GM12878 (cell line): ENCODE results near the gene SLC20A1. TPM values are rescaled to one million over a fixed set of nuclear protein-coding genes. Genes with fewer than 3 reads are reported as not detected.

Source experiments
- ATAC-seq: fragments of 200-7000 bp; cut with Tn5 transposase; 3 replicates; pipeline ENCODE4 v1.9.1; 2020; ENCODE audit warnings: mild to moderate bottlenecking, moderate library complexity
- BruUV-seq: library from RNA; stranded (reverse); fragments of 400-500 nt; replicated peaks from 2 replicates; lab custom pipeline; 2021; lab: Mats Ljungman, UMichigan
- CTCF ChIA-PET: fragments of 300-600 bp; sonication (Branson Sonifier 250); formaldehyde crosslinking; extraction: SDS; loops from one replicate; lab custom pipeline; 2021; ENCODE audit warnings: inconsistent platforms; lab: Yijun Ruan, JAX
- POLR2A ChIA-PET: fragments of 350-600 bp; formaldehyde crosslinking; extraction: SDS; loops from one replicate; lab custom pipeline; 2021; ENCODE audit warnings: inconsistent platforms; lab: Charles Lee
- RAD21 ChIA-PET: fragments of 300-600 bp; sonication (Branson Sonifier 250); formaldehyde crosslinking; loops from one replicate; lab custom pipeline; 2023; ENCODE audit warnings: antibody characterized with exemption; ENCODE audit not compliant: unreplicated experiment; lab: Charles Lee
- SMC1A ChIA-PET: fragments of 300-600 bp; sonication (Branson Sonifier 250); formaldehyde crosslinking; loops from one replicate; lab custom pipeline; 2023; ENCODE audit not compliant: unreplicated experiment, uncharacterized antibody; lab: Charles Lee
- DNase-seq: peaks from one replicate; pipeline ENCODE4 v3.0.0-alpha.2; 2011; ENCODE audit warnings: low read depth, low spot score
- FAIRE-seq: peaks from 3 replicates; lab custom pipeline; 2011; peaks lifted over from hg19 to GRCh38; lab: Jason Lieb, UNC
- H2AFZ ChIP-seq: 2 replicates; pipeline ENCODE4 v1.6.0; 2011; ENCODE audit warnings: low read depth, low read length, control low read depth; ENCODE audit not compliant: control insufficient read depth
- H3K27ac ChIP-seq: 2 replicates; pipeline ENCODE4 v1.5.1; 2011; ENCODE audit warnings: control low read depth; ENCODE audit not compliant: control insufficient read depth, insufficient read depth
- H3K27me3 ChIP-seq, 2 experiments: replicated peaks in 1 of 2; 2 replicates each; pipeline versions ENCODE4 v1.6.0 to v1.6.1; 2011; ENCODE audit warnings: low read length in 1 of 2; ENCODE audit not compliant: control insufficient read depth in 2 of 2, insufficient read depth in 2 of 2
- H3K36me3 ChIP-seq, 2 experiments: 2 replicates each; pipeline ENCODE4 v1.5.1; 2011; ENCODE audit warnings: low read length in 1 of 2; ENCODE audit not compliant: control insufficient read depth in 2 of 2, insufficient read depth in 2 of 2
- H3K4me1 ChIP-seq: 2 replicates; pipeline ENCODE4 v1.6.1; 2011; ENCODE audit warnings: mild to moderate bottlenecking, low read length, moderate library complexity, mixed read lengths; ENCODE audit not compliant: control insufficient read depth, insufficient read depth
- H3K4me2 ChIP-seq: 2 replicates; pipeline ENCODE4 v1.6.0; 2011; ENCODE audit warnings: control low read depth; ENCODE audit not compliant: control insufficient read depth, insufficient read depth
- H3K4me3 ChIP-seq: fragments of 200-600 bp; sonication (generic); 2 replicates; pipeline ENCODE4 v1.5.1; 2016
- H3K79me2 ChIP-seq: 2 replicates; pipeline ENCODE4 v1.6.0; 2011; ENCODE audit warnings: low read length; ENCODE audit not compliant: control insufficient read depth, insufficient read depth
- H3K9ac ChIP-seq: 2 replicates; pipeline ENCODE4 v1.8.0; 2011; ENCODE audit warnings: low read length, control low read depth, mixed read lengths; ENCODE audit not compliant: control insufficient read depth, insufficient read depth
- H3K9me3 ChIP-seq: replicated peaks from 3 replicates; pipeline ENCODE4 v1.5.1; 2011; ENCODE audit warnings: mild to moderate bottlenecking, low read length; ENCODE audit not compliant: control insufficient read depth, insufficient read depth
- H4K20me1 ChIP-seq: 2 replicates; pipeline ENCODE4 v1.6.0; 2011; ENCODE audit not compliant: control insufficient read depth, insufficient read depth
- ASH2L ChIP-seq: fragments of 300-600, 200-600 bp; sonication (generic); IDR thresholded peaks from 2 replicates; pipeline ENCODE4 v1.6.1; 2017; ENCODE audit warnings: low read depth, mild to moderate bottlenecking, borderline replicate concordance
- BHLHE40 ChIP-seq, 2 experiments: fragments of 450-650 bp in 1 of 2; IDR thresholded peaks; 2 replicates each; pipeline ENCODE4 v1.6.1; 2011 to 2017; ENCODE audit warnings: low read depth in 2 of 2, borderline replicate concordance in 1 of 2, improper control_type of control experiment in 1 of 2, low read length in 1 of 2, mild to moderate bottlenecking in 1 of 2
- DPF2 ChIP-seq: fragments of 450-650 bp; IDR thresholded peaks from 2 replicates; pipeline ENCODE4 v1.6.1; 2017; ENCODE audit warnings: mild to moderate bottlenecking
- E2F4 ChIP-seq: IDR thresholded peaks from 2 replicates; pipeline ENCODE4 v1.6.1; 2012; ENCODE audit warnings: low read depth, low read length, improper control_type of control experiment
- LARP7 ChIP-seq: fragments of 450-650 bp; IDR thresholded peaks from 2 replicates; pipeline ENCODE4 v1.6.1; 2017; ENCODE audit warnings: mild to moderate bottlenecking
- NKRF ChIP-seq: fragments of 450-650 bp; conservative IDR thresholded peaks from 2 replicates; pipeline ENCODE4 v1.6.1; 2017; ENCODE audit warnings: mild to moderate bottlenecking, moderate library complexity
- PAX5 ChIP-seq: IDR thresholded peaks from 2 replicates; pipeline ENCODE4 v1.6.1; 2011; ENCODE audit warnings: low read depth, low read length, borderline replicate concordance
- PBX3 ChIP-seq: IDR thresholded peaks from 2 replicates; pipeline ENCODE4 v1.6.1; 2011; ENCODE audit warnings: mild to moderate bottlenecking, low read depth, low read length, moderate library complexity; ENCODE audit not compliant: insufficient replicate concordance
- RB1 ChIP-seq: fragments of 450-650 bp; formaldehyde crosslinking; IDR thresholded peaks from 2 replicates; pipeline ENCODE4 v1.6.1; 2017; ENCODE audit warnings: mild to moderate bottlenecking, borderline replicate concordance
- RUNX3 ChIP-seq: IDR thresholded peaks from 2 replicates; pipeline ENCODE4 v1.6.1; 2012; ENCODE audit warnings: low read length, inconsistent platforms
- SIN3A ChIP-seq: IDR thresholded peaks from 2 replicates; pipeline ENCODE4 v1.6.1; 2012; ENCODE audit warnings: low read depth, low read length, improper control_type of control experiment
- SIX5 ChIP-seq: IDR thresholded peaks from 2 replicates; pipeline ENCODE4 v1.6.1; 2011; ENCODE audit warnings: mild to moderate bottlenecking, low read depth, low read length, moderate library complexity; ENCODE audit not compliant: severe bottlenecking
- SP1 ChIP-seq: IDR thresholded peaks from one replicate; pipeline ENCODE4 v1.6.1; 2011; ENCODE audit warnings: low read depth, low read length
- WGBS: methylation state at CpG from one replicate; pipeline ENCODE4 v1.1.6; 2016; ENCODE audit warnings: low lambda C conversion rate; ENCODE audit not compliant: insufficient replicate concordance, insufficient coverage; ENCODE audit errors: missing lambda C conversion rate; 5-methylcytosine and 5-hydroxymethylcytosine counted together
- in situ Hi-C: fragments of 300-500 bp; cut with MboI; formaldehyde crosslinking; loops from 9 replicates; pipeline ENCODE4 v1.14.3; 2018; ENCODE audit warnings: mixed read lengths
- intact Hi-C: fragments of 100-400 bp; cut with micrococcal nuclease; formaldehyde crosslinking; loops from one replicate; pipeline ENCODE4 v1.14.2; 2022; ENCODE audit not compliant: unreplicated experiment
- polyA plus RNA-seq, 11 experiments: library from polyadenylated mRNA; depleted of rRNA in 4 of 11; unstranded in 6 of 11; stranded (reverse) in 5 of 11; fragments of >200 nt; fragmentation: Nextera tagmentation in 4 of 11; fragmentation: Illumina TruSeq in 1 of 11; extraction: Ambion mirVana in 4 of 11; extraction: Trizol in 1 of 11; gene quantifications; 1 replicate in 1 of 11; 2 replicates in 10 of 11; pipeline versions ENCODE4 v1.2.1 to v1.2.3, GENCODE V29; 2011 to 2016; ENCODE audit warnings: inconsistent platforms in 2 of 11, missing spikeins in 2 of 11, low read depth in 1 of 11
- total RNA-seq, 4 experiments: library from RNA; depleted of rRNA in 3 of 4; stranded (reverse); fragments of >200 nt in 3 of 4; fragmentation: Illumina TruSeq in 1 of 4; extraction: Trizol in 1 of 4; gene quantifications; 2 replicates each; pipeline versions ENCODE4 v1.2.1 to v1.2.3, GENCODE V29; 2013 to 2021
- TF ChIP-seq, protein P1 (sequence below): fragments of 450-650 bp; IDR thresholded peaks from 2 replicates; pipeline ENCODE4 v1.6.1; 2017; ENCODE audit warnings: mild to moderate bottlenecking, moderate library complexity

The SLC20A1 gene
- total and polyA plus RNA-seq, 10 of the 15 experiments (the other 5 are each of a cell fraction or from before 2014, with no cell fraction given) = 21.2 to 59.1 (median 43.2) TPM

DNA sequence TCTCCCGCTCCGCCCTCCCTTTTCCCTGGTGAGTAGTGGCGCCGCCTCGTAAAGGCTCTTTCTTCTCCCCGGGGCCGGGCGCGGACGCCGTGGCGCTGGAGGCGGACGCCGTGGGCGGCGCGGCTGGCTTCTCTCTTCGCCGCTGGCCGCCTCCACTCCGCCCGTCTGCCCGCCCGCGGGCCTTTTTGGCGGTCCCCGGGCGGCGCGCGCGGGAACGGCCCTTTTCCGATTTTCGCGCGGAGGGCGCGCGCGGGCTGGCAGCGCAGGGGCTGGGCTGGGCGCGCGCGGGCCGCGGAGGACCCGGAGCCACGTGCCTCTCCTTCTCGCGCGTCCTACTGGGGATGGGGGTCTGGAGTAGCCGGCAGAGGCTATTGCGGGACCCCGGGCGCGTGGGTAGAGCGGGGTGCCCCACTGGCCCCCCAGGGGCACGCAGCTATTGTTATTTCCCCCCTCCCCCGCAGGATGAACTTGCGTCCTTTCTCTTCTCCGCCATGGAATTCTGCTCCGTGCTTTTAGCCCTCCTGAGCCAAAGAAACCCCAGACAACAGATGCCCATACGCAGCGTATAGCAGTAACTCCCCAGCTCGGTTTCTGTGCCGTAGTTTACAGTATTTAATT lies 472 bp downstream of the SLC20A1 start:
- H3K79me2 ChIP-seq = peaks cover 43% of the 10 kb centered on the region
- ChIA-PET SMC1A (interaction anchor here (0.6 to 9.1 kb wide), 13 partner anchors 12 to 301 kb away, joined by 3 to 118 read pairs (median 9); no protein-coding TSS in a partner anchor), POLR2A (interaction anchor here (1.0 to 8.9 kb wide), 12 partner anchors 10 to 82 kb away, joined by 4 to 143 read pairs (median 8); no protein-coding TSS in a partner anchor), RAD21 (interaction anchor here (0.7 to 9.9 kb wide), 12 partner anchors 8 to 79 kb away, joined by 3 to 117 read pairs (median 10); no protein-coding TSS in a partner anchor), CTCF (interaction anchor here (0.6 to 9.7 kb wide), 8 partner anchors 12 to 295 kb away, joined by 3 to 155 read pairs (median 14); no protein-coding TSS in a partner anchor)
- no TSS peak for BruUV-seq
- in situ Hi-C loops = no loop called here
- peaks cover 0 to 15% of the 10 kb centered on the region in 2 experiments; a peak in 2 of 4 replicates for H3K36me3 ChIP-seq
- DNase-seq (no peak), FAIRE-seq (no peak), ATAC-seq (peak; percentile 48)
- H3K9ac ChIP-seq = peak overlapping the region; percentile 91
- H3K4me2 ChIP-seq = peak overlapping the region; percentile 20; the same call in 1 of the 2 replicates
- H3K27ac ChIP-seq = peak overlapping the region; percentile 87
- H3K27me3 ChIP-seq = no peaks in the 10 kb centered on the region
- H3K4me3 ChIP-seq = peak overlapping the region; percentile 89
- WGBS = under 1% methylated on average over 56 of the region's 69 CpGs
- peaks cover 6% of the 10 kb centered on the region for H3K4me1 ChIP-seq
- no peaks in the 10 kb centered on the region for H3K9me3 ChIP-seq
- H4K20me1 ChIP-seq = no peaks in the 10 kb centered on the region
- intact Hi-C loops = loop anchor here (5.0 kb wide), 1 partner anchor 61 kb away; no protein-coding TSS in a partner anchor
- H2AFZ ChIP-seq = peak overlapping the region; percentile 81
- TF ChIP-seq SIN3A = 0 out of 2 replicates have a peak, but pooled peaks have one; percentile 3
- no peak for TF ChIP-seq SIX5
- TF ChIP-seq SP1 = no peak
- TF ChIP-seq, protein P1, sequence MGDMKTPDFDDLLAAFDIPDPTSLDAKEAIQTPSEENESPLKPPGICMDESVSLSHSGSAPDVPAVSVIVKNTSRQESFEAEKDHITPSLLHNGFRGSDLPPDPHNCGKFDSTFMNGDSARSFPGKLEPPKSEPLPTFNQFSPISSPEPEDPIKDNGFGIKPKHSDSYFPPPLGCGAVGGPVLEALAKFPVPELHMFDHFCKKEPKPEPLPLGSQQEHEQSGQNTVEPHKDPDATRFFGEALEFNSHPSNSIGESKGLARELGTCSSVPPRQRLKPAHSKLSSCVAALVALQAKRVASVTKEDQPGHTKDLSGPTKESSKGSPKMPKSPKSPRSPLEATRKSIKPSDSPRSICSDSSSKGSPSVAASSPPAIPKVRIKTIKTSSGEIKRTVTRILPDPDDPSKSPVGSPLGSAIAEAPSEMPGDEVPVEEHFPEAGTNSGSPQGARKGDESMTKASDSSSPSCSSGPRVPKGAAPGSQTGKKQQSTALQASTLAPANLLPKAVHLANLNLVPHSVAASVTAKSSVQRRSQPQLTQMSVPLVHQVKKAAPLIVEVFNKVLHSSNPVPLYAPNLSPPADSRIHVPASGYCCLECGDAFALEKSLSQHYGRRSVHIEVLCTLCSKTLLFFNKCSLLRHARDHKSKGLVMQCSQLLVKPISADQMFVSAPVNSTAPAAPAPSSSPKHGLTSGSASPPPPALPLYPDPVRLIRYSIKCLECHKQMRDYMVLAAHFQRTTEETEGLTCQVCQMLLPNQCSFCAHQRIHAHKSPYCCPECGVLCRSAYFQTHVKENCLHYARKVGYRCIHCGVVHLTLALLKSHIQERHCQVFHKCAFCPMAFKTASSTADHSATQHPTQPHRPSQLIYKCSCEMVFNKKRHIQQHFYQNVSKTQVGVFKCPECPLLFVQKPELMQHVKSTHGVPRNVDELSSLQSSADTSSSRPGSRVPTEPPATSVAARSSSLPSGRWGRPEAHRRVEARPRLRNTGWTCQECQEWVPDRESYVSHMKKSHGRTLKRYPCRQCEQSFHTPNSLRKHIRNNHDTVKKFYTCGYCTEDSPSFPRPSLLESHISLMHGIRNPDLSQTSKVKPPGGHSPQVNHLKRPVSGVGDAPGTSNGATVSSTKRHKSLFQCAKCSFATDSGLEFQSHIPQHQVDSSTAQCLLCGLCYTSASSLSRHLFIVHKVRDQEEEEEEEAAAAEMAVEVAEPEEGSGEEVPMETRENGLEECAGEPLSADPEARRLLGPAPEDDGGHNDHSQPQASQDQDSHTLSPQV = 0 out of 2 replicates have a peak, but pooled peaks have one; percentile 30
- TF ChIP-seq PBX3 = no peak
- peak; percentile 94 for TF ChIP-seq LARP7
- peak; percentile 38 to 75; a peak in 2 of 4 replicates for TF ChIP-seq BHLHE40 (IDR thresholded peaks at IDR 0.05; ENCODE audit: borderline replicate concordance in 1 of 2, low read depth in 2 of 2, low read length in 1 of 2)
- peak; percentile 87; the same call in 1 of the 2 replicates for TF ChIP-seq NKRF
- peak; percentile 91; the same call in 1 of the 2 replicates for TF ChIP-seq RB1
- TF ChIP-seq E2F4 = no peak
- TF ChIP-seq ASH2L = no peak
- peak; percentile 68 for TF ChIP-seq DPF2
- TF ChIP-seq PAX5 = 0 out of 2 replicates have a peak, but pooled peaks have one; percentile 2
- TF ChIP-seq RUNX3 = no peak
